ACHN (cell line): ENCODE results near the gene WNT3A.

ENCODE experiments used
- DNase-seq: peaks from one replicate; pipeline ENCODE4 v3.0.0-alpha.2; 2015
- in situ Hi-C: cut with HindIII; loops from 2 replicates; pipeline ENCODE4 v1.10.0; 2017; ENCODE audit warnings: low sequenced_read_pairs, low pct_ligation_motif_present, low pct_unique_long_range_greater_than_20kb

Gene WNT3A

DNA sequence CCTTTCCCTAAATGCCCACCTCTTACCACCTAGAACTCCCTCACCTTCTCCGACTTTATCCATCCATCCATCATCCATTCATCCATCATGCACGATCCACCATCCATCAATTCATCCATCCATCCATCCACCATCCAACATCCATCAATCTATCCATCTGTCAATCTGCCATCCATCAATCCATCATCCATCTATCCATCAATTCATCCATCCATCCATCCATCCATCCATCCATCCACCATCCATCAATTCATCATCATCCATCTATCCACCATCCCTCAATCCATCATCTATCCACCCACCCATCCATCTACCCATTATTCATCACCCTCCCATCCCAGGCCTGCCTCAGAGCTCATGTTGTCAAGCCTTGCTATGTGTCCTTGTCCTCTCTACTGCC is 34.5 kb downstream of the WNT3A start:
- in situ Hi-C loops, result no loop called here

DNA sequence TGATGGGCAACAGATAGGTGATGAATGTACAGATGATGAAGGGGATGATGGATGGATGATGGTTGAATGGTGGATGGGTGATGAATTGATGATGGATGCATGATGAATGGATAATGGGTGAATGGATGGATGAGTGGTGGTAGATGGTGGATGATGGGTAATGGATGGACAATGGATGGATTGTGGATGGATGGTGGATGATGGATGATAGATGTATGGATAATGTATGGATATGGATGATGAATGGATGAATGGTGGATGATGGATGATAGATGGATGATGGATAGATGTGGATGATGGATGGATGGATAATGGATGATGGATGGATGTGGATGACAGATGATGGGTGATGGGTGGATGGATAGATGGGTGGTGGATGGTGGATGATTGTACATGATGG is 35.7 kb downstream of the WNT3A start:
- in situ Hi-C loops, result no loop called here
- DNase-seq, result no peak

More for the DNA sequence above, 34.5 kb downstream of the WNT3A start:
- no peak for DNase-seq

DNA sequence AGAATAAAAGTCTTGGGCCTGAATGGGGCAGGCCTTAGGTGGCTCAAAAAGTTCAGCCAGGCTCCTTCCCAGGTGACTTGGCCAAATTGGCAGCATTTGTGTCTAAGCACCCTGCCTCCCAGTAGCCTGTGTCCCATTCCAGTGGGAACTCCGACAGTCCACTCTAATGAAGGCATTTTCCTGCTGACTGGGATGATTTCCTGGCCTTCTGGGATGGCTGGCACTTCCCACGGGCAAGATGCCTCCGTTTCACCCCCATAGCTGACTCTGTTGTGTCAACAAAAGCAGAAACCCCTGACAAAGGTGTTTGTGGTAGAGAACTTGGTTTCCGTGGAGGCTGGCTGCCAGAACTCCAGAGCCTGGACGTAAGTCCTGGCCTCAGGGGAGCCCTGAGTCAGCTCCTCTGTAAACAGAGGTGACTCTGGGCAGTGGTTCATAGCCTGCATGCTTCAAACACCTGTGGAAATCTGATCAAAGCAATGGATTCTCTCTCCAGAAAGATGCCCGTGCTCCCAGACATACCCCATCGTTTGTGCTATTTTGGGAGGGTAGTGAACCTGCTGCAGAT is 36.6 kb downstream of the WNT3A start:
- no peak for DNase-seq
- in situ Hi-C loops, result no loop called here

DNA sequence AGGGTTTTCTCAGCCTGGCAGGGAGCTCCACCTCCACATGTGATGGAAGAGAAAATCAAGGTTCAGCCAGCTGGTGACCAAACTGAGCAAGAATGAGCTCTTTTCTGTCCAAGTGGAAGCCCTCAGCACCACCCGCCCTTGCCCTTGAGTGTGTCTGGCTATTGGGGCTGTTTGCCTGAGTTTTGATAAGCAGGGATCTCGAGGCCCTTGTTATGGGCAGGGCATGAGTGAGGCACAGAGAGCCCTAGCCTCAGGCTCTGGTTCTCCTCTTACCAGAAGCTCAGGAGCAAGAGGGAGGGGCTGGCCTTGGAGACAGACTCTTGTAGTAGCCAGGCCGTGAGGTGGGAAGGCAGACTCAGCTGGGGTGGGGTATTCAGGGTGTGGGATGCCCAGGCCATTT is 38.2 kb downstream of the WNT3A start:
- in situ Hi-C loops, result no loop called here
- DNase-seq, result no peak

DNA sequence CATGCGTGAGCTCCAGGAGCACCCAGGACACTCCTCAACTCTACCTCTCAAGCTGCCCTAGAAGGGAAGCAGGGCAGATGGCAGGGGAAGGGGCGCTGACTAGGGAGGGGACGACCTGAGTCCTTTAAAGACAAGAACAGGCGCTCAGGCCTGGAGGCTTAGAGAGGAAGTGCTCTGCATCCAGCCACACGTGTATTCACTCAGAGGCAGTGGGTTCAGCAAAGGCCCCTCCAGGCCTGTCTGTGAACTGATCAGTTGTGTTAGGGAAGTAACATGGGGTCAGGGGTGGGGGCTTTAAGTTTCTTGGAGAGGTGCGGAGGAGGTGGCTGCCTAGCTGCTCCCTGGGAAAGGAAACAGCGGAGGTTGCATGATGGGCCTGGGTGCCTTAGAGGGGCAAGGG is 38.6 kb downstream of the WNT3A start:
- no peak for DNase-seq
- in situ Hi-C loops, result no loop called here

DNA sequence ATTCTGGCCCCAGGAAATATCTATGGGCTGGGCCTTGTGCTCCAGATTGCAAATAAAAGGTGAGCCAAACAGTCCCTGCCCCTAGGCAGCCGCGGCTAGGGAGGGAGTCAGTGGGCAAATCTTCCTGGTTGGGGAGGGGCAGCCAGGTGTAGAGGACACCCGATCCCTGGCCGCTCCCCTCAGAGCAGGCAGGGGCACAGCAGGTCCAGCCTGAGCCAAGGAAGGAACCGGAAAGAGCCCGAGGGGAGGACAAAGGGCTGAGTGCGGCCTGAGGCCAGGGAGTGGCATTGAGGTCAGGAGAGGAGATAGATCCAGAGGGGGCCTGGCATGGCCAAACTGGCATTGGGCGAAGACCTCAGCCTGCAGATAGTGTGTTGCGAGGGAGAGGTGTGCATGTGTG is 39.1 kb downstream of the WNT3A start:
- DNase-seq, result no peak
- in situ Hi-C loops, result no loop called here

DNA sequence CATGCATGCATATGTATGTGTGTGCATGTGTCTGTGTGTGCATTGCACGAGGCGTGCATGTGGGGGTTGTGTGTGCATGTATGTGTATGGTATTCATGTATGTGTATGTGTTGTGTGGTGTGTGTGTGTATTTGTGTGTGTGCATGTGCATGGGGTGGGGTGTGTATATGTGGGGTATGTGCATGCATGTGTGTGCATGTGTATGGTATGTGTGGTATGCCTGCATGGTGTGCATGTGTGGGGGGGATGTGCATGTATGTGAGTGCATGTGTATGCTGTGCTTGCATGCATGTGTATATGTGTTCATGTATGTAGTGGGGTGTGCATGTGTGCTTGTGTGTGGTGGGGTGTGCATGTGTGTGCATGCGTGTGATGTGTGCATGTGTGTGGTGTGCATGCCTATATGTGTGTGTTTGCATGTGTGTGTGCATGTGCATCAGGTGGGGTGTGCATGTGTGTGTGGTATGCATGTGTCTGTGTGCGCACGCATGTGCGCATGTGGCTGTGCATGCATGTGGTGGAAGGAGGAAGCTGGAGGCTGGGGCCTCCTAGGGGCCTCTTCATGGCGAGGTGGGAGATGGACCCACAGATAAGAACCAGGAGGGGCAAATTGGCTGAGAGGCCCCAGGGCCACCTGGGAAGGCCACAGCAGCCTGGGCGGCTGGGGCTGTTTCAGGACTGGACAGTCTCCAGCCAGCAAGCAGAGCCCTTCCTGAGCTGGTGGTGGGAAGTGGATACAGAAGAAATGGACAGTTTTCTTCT is 39.8 kb downstream of the WNT3A start:
- DNase-seq, result no peak

DNA sequence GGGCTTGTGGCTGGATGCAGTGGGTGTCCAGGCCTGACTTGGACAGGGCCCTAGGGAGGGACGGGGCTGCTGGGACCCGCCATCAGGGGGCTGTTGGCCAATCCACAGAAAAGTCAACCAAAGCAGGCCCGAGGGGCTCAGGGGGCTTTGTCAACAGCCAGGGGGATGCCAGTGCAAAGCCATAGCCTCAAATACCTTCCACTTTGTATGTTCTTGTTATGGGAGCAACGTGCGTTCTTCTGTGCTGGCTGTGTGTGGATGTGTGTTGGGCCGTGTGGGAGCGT is 40.3 kb downstream of the WNT3A start:
- in situ Hi-C loops, result no loop called here

More for the DNA sequence above, 39.8 kb downstream of the WNT3A start:
- in situ Hi-C loops, result no loop called here

DNA sequence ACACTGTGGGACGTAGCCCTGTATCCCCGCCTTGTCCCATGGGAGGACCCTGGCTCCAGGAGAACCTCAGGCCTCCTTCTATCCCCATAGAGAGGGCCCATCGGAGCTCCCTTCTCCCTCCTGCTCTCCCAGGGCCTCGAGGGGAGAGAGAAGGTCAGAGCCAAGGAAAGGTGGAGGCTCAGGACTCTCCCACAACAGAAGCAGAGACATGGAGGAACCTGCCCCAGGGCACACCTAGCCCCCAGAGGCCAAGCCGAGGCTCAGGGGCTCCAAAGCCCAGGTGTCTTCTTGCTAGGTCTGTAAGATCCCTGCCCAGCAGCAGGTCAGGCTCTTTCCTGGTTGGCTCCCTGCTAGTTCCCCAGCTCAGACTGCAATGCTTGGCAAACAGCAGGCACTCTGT is 41.3 kb downstream of the WNT3A start:
- DNase-seq, result no peak
- in situ Hi-C loops, result no loop called here

More for the DNA sequence above, 40.3 kb downstream of the WNT3A start:
- no peak for DNase-seq

DNA sequence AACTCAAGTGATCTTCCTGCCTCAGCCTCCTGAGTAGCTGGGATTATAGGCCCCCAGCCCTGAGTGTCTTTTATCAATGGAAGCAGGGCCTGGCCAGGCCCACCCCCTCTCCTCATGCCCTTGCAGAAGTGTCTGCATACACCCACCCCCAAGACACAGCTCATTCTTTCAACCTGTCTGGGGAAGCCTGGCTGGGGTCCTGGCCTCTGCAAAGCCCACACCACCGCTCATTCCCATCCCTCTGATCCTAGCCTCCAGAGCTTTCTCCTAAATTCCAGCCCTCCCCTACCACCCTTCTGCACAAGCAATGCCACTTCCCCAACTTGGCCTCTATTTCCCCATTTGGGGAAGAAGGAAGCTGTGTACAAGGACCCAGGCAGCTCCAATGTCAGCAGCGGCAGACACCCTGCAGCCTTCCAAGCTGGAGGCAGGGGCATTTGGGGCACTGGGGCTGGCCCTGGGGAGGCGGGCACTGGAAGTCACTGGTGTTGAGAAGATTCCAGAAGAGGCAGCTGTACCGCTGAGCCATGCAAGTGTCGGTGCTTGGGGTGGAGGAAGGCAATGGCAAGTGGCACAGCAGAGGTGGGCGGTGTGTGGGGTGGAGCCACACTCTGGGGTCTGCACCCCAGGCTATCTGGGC is 42.0 kb downstream of the WNT3A start:
- in situ Hi-C loops, result no loop called here
- DNase-seq, result no peak

DNA sequence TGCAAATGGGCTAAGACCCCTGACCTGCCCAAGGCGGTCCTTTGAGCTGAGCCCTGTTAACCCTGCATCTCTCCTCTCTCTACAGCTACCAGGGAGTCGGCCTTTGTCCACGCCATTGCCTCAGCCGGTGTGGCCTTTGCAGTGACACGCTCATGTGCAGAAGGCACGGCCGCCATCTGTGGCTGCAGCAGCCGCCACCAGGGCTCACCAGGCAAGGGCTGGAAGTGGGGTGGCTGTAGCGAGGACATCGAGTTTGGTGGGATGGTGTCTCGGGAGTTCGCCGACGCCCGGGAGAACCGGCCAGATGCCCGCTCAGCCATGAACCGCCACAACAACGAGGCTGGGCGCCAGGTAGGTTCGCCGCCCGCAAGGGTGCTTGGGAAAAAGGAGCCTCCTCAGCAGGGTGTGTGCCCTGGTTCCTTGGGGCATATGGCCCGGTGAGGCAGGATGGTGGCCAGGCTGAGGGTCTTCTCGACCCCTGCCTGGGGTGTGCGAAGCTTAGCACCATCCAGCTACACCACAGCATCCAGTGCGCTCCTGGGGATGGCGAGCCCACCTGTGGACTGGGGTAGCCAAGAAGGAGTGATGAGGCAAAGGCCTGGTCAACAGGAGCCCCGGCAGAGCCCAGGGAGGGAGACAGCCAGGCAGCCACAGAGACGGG is 43.9 kb downstream of the WNT3A start:
- DNase-seq, result no peak
- in situ Hi-C loops, result no loop called here

DNA sequence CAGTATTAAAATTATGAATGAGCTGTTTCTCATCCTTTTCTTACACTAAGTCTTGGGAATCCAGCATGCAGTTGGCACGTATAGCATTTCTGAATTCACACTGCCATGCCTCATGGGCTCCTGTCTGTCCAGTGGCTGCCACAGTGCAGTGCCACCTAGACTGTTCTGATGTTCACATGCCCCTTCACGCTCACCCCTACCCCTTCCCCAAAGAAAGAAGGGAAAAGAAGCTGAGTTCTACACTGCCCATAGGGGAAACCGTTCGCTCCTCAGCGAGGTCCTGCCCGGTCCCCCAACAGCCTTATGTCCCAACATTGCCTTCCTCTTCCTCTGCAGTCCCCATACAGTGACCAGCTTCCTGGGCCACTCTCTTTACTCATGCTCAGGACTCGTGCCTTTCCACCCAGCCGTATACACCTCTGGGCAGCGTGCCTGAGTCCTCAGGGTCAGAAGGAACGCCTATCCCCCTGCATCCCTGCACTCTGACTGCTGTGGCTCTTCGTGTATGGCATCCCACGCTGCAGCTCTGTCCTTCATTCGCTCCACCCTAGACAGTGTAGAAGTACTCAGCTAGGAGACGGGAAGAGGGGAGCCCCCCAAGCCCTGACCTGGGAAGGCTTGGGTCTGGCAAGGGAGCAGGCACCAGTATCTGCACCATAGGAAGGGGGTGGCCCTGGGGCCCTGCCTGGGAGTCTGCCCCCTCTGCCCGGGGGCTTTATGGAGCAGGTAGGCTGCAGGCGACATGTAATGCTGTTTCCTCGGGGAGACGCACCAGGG is 51.6 kb downstream of the WNT3A start:
- DNase-seq, result no peak

DNA sequence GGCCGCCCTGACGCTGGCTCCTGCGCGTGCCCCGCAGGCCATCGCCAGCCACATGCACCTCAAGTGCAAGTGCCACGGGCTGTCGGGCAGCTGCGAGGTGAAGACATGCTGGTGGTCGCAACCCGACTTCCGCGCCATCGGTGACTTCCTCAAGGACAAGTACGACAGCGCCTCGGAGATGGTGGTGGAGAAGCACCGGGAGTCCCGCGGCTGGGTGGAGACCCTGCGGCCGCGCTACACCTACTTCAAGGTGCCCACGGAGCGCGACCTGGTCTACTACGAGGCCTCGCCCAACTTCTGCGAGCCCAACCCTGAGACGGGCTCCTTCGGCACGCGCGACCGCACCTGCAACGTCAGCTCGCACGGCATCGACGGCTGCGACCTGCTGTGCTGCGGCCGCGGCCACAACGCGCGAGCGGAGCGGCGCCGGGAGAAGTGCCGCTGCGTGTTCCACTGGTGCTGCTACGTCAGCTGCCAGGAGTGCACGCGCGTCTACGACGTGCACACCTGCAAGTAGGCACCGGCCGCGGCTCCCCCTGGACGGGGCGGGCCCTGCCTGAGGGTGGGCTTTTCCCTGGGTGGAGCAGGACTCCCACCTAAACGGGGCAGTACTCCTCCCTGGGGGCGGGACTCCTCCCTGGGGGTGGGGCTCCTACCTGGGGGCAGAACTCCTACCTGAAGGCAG is 52.3 kb downstream of the WNT3A start:
- DNase-seq, result no peak
- in situ Hi-C loops, result no loop called here

More for the DNA sequence above, 51.6 kb downstream of the WNT3A start:
- in situ Hi-C loops, result no loop called here

DNA sequence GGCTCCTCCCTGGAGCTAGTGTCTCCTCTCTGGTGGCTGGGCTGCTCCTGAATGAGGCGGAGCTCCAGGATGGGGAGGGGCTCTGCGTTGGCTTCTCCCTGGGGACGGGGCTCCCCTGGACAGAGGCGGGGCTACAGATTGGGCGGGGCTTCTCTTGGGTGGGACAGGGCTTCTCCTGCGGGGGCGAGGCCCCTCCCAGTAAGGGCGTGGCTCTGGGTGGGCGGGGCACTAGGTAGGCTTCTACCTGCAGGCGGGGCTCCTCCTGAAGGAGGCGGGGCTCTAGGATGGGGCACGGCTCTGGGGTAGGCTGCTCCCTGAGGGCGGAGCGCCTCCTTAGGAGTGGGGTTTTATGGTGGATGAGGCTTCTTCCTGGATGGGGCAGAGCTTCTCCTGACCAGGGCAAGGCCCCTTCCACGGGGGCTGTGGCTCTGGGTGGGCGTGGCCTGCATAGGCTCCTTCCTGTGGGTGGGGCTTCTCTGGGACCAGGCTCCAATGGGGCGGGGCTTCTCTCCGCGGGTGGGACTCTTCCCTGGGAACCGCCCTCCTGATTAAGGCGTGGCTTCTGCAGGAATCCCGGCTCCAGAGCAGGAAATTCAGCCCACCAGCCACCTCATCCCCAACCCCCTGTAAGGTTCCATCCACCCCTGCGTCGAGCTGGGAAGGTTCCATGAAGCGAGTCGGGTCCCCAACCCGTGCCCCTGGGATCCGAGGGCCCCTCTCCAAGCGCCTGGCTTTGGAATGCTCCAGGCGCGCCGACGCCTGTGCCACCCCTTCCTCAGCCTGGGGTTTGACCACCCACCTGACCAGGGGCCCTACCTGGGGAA is 53.0 kb downstream of the WNT3A start:
- peak; percentile 49 for DNase-seq

DNA sequence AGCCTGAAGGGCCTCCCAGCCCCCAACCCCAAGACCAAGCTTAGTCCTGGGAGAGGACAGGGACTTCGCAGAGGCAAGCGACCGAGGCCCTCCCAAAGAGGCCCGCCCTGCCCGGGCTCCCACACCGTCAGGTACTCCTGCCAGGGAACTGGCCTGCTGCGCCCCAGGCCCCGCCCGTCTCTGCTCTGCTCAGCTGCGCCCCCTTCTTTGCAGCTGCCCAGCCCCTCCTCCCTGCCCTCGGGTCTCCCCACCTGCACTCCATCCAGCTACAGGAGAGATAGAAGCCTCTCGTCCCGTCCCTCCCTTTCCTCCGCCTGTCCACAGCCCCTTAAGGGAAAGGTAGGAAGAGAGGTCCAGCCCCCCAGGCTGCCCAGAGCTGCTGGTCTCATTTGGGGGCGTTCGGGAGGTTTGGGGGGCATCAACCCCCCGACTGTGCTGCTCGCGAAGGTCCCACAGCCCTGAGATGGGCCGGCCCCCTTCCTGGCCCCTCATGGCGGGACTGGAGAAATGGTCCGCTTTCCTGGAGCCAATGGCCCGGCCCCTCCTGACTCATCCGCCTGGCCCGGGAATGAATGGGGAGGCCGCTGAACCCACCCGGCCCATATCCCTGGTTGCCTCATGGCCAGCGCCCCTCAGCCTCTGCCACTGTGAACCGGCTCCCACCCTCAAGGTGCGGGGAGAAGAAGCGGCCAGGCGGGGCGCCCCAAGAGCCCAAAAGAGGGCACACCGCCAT is 53.8 kb downstream of the WNT3A start:
- in situ Hi-C loops, result no loop called here
- DNase-seq, result no peak

More for the DNA sequence above, 53.0 kb downstream of the WNT3A start:
- in situ Hi-C loops, result no loop called here

DNA sequence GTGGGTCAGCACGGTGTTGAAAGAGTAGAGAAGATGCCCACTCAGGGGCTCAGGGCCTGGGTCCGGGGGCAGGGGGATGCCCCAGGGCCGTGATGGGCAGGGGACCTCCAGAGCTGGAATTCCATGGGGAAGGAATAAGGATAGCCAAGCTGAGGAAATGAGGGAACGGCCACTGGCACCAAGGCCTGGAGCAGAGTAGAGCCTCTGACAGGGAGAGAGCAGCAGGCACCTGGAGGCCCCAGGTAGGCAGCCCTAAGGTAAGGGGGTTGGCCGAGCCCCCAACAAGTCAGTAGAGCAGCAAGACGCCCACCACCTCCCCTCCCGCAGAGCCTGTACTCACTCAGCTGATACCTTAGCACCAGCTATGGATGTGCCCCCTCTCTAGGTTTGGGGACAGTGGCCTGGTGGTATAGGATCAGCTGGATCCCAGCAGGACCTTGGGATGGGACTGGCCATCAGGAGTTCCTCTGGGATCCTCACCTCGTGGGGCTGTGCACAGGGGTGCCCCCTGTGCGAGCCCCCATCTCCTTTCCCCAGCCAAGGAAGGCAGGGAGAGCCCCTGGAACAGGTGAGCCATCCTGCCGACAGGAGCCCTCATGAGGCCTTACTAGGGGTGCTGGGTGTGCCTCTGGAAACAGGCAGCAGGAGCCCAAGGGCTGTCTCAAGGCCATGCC is 54.8 kb downstream of the WNT3A start:
- in situ Hi-C loops, result no loop called here
- DNase-seq, result no peak
